Esophagus muscularis mucosa (tissue), 4 donors: ENCODE results near the gene ORC2. TPM values are rescaled to one million over a fixed set of nuclear protein-coding genes. Genes with fewer than 3 reads are reported as not detected.
A peak's percentile ranks its signal among the peaks of the same experiment; 100 is the strongest.

Source experiments
- DNase-seq: peaks from one replicate; pipeline ENCODE4 v3.0.0-alpha.2; 2017; ENCODE audit errors: extremely low spot score
- H3K27ac ChIP-seq, 4 donors: fragments of 200-600 bp; sonication (generic); replicated peaks in 1 of 4; 1 replicate in 3 of 4; 2 replicates in 1 of 4; pipeline ENCODE4 v1.5.1; 2016 to 2019; ENCODE audit warnings: mild to moderate bottlenecking in 1 of 4
- H3K27me3 ChIP-seq, 4 donors: fragments of 200-600 bp; sonication (generic); one replicate each; pipeline versions ENCODE4 v1.5.1 to v1.6.0; 2016 to 2019
- H3K36me3 ChIP-seq, 4 donors: fragments of 200-600 bp; sonication (generic); one replicate each; pipeline ENCODE4 v1.5.1; 2016 to 2019
- H3K4me1 ChIP-seq, 4 donors: fragments of 200-600 bp; sonication (generic); one replicate each; pipeline ENCODE4 v1.5.1; 2016 to 2019
- H3K4me3 ChIP-seq, 4 donors: fragments of 200-600 bp; sonication (generic); 1 replicate in 2 of 4; 2 replicates in 2 of 4; pipeline ENCODE4 v1.5.1; 2016 to 2019; ENCODE audit warnings: mild to moderate bottlenecking in 4 of 4, moderate library complexity in 1 of 4
- H3K9me3 ChIP-seq, 4 donors: fragments of 200-600 bp; sonication (generic); 1 replicate in 3 of 4; 2 replicates in 1 of 4; pipeline ENCODE4 v1.5.1; 2016 to 2019
- EP300 ChIP-seq: sonication (generic); formaldehyde crosslinking; IDR thresholded peaks from one replicate; pipeline ENCODE4 v1.6.1; 2017; ENCODE audit warnings: antibody characterized with exemption
- POLR2A ChIP-seq: fragments of 450-650 bp; IDR thresholded peaks from one replicate; pipeline ENCODE4 v1.6.1; 2017; ENCODE audit warnings: antibody characterized with exemption, moderate library complexity, mild to moderate bottlenecking, low read depth
- POLR2AphosphoS5 ChIP-seq, 2 donors: sonication (generic); formaldehyde crosslinking; IDR thresholded peaks; one replicate each; pipeline ENCODE4 v1.6.1; 2017; ENCODE audit warnings: antibody characterized with exemption in 2 of 2
- WGBS: methylation state at CpG from one replicate; pipeline ENCODE4 v1.1.5; 2018; 5-methylcytosine and 5-hydroxymethylcytosine counted together
- intact Hi-C: fragments of 100-400 bp; cut with DNase I; formaldehyde crosslinking; loops from one replicate; pipeline ENCODE4 v1.15.1; 2023
- small RNA-seq, 3 donors: library from RNA; depleted of rRNA; stranded (forward); fragments of <200 nt; gene quantifications; one replicate each; pipeline ENCODE3, GENCODE V24; 2016
- total RNA-seq, 4 donors: library from RNA; depleted of rRNA; stranded (reverse); fragments of >200 nt; gene quantifications; one replicate each; pipeline versions ENCODE4 v1.1.0 to v1.2.1, GENCODE V29; 2016

ORC2 gene
- total RNA-seq, 4 donors from 2014 or later = 9.4 to 15.0 (median 10.8) TPM

DNA sequence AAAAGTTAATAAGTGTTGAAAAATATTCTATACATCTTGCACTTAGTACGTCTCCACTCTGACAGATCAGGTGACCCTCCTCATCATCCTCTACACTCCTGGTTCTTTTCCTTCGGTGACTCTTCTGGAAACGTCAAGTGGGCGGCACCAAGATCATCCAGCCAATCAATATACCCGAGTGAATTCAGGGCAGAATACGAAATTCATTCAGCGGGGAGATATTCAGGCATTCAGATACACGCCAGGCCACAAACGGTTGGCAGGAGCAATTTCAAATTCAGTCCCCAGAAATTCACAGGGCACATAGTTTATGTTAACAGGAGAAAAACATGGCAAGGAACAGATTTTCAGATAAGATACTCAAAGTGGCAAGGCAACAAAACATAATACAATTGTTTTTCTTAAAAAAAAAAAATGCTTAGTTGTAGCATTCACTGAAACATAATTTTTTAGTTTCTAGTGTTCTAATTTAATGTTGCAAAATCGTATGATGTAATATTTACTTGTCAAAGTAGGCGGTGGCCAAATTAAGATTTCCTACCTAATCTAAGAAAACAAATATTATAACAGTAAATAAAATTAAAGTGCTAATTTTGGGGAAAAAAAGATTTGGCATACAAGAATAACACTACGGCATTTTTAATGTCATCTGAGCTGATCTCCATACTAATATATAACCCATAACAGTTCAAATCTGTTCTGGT is 103.2 kb downstream of the ORC2 start:
- intact Hi-C loops = loop anchor here (5.0 kb wide), 1 partner anchor 48 kb away; the partner anchor contains the start of gene BZW1
- no peak for DNase-seq
- 20% methylated on average over 12 of the region's 12 CpGs for WGBS
- Histone ChIP-seq H3K27ac (peak overlapping the region; percentile 55 to 100 (median 99)), H3K4me1 (peaks cover 42 to 72% (median 70%) of the 10 kb centered on the region in 4 donors), H3K9me3 (no peaks in the 10 kb centered on the region), H3K27me3 (peaks cover 0 to 3% (median 0%) of the 10 kb centered on the region in 4 donors), H3K4me3 (peak overlapping the region; percentile 76 to 98 (median 90)), H3K36me3 (peaks cover 43 to 70% (median 49%) of the 10 kb centered on the region in 4 donors)
- TF ChIP-seq POLR2A (no peak), POLR2AphosphoS5 (IDR thresholded peaks at IDR 0.05) (peak; percentile 54 to 66), EP300 (no peak)

Small RNAs within 50 kb of the gene (small RNA-seq; reads per million reads assigned to genes)
- 0 reads per million in 3 donors for gene RF00019
- gene RNU6-312P = 0 reads per million in 3 donors
- gene RNU6-762P = 0 reads per million in 3 donors

Other genes with a start within 250 kb of the ORC2 start
- gene BZW1, start 151.8 kb downstream of the ORC2 start, total RNA-seq = 100 to 1,000 TPM; 262 to 444 (median 376) TPM
- 100 to 1,000 TPM in 3 of 4 donors, 10 to 100 TPM in 1; 94.3 to 177 (median 108) TPM for gene CLK1, start 99.0 kb downstream of the ORC2 start, total RNA-seq
- 10 to 100 TPM in 3 of 4 donors, 1 to 10 TPM in 1; 6.9 to 16.3 (median 13.4) TPM for gene PPIL3, start 74.6 kb downstream of the ORC2 start, total RNA-seq
- gene NIF3L1, start 74.3 kb downstream of the ORC2 start, total RNA-seq = 10 to 100 TPM; 11.8 to 21.1 (median 15.5) TPM
- gene HYCC2, start 108.0 kb upstream of the ORC2 start, total RNA-seq = 10 to 100 TPM in 3 of 4 donors, 1 to 10 TPM in 1; 9.1 to 15.4 (median 10.8) TPM
- gene NDUFB3, start 108.3 kb upstream of the ORC2 start, total RNA-seq = 100 to 1,000 TPM in 1 of 4 donors, 10 to 100 TPM in 3; 36.0 to 100 (median 47.6) TPM
- 100 to 1,000 TPM; 137 to 236 (median 202) TPM for gene CFLAR, start 152.5 kb upstream of the ORC2 start, total RNA-seq
- 1 to 10 TPM; 2.2 to 7.3 (median 4.3) TPM for gene CASP10, start 219.5 kb upstream of the ORC2 start, total RNA-seq